ENCODE results near the gene AQP2.

DNA sequence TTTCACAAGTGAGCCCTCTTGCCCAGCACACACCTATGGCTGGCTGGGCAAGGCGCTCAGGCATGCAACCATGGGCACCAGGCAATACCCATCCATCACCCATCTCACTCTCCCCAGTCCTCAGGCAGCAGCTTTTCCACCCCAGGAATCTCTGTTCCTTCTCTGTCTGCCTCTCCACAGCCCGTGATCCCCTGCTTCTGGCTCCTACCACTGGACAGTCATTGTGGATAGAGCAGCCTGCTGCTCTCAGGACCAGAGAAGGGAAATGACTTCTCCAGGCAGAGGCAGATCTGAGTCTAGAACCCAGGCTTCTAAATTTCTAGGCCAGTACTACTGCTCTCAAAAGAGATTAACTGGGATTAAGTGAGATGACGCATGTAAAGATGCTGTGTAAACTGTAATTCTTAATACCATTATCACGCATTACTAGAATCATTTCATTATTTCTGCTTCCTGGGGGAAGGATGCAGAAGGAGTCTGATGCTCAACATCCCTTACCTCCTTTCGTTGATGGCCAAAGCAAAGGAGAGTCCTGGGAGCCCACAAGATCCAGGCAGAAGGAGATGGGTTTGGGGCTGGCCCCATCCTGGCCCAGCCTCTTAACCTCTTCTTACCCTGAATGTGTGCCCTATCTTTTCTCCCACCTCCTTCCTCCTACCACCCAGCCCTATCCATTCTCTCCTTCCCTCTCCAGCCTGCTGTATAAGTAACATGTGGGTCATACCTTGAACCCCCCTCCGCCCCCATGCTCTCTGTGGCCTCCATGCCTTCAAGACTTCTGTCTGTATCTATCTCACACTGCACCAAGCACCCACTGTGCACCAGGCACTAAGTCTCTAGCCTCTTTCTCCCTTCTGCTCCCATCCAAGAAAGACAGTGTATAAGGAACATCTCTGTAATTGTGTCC, 6.4 kb downstream of the AQP2 start:
- TF ChIP-seq, protein P1, sequence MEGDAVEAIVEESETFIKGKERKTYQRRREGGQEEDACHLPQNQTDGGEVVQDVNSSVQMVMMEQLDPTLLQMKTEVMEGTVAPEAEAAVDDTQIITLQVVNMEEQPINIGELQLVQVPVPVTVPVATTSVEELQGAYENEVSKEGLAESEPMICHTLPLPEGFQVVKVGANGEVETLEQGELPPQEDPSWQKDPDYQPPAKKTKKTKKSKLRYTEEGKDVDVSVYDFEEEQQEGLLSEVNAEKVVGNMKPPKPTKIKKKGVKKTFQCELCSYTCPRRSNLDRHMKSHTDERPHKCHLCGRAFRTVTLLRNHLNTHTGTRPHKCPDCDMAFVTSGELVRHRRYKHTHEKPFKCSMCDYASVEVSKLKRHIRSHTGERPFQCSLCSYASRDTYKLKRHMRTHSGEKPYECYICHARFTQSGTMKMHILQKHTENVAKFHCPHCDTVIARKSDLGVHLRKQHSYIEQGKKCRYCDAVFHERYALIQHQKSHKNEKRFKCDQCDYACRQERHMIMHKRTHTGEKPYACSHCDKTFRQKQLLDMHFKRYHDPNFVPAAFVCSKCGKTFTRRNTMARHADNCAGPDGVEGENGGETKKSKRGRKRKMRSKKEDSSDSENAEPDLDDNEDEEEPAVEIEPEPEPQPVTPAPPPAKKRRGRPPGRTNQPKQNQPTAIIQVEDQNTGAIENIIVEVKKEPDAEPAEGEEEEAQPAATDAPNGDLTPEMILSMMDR (conservative IDR thresholded peaks at IDR 0.05; ENCODE audit: low read length), result no peak
- TF ChIP-seq EZH2phosphoT487 (IDR thresholded peaks at IDR 0.05; ENCODE audit: borderline replicate concordance, low read depth, low read length), result no peak
